HEK293T (cell line): Measurements from ENCODE around the gene CTU1.

Experiments used
- CTCF ChIA-PET: fragments of 350-600 bp; formaldehyde crosslinking; extraction: SDS; loops from one replicate; lab custom pipeline; 2021; ENCODE audit warnings: antibody characterized with exemption, inconsistent platforms; lab: Yijun Ruan, JAX
- POLR2A ChIA-PET: fragments of 350-600 bp; formaldehyde crosslinking; extraction: SDS; loops from one replicate; lab custom pipeline; 2020; ENCODE audit warnings: antibody characterized with exemption, inconsistent platforms; lab: Yijun Ruan, JAX
- DNase-seq: peaks from one replicate; pipeline ENCODE4 v3.0.0; 2012; ENCODE audit warnings: mixed read lengths; ENCODE audit errors: extremely low spot score
- ARNT ChIP-seq: fragments of 450-650 bp; IDR thresholded peaks from 2 replicates; pipeline ENCODE4 v1.6.1; 2017; ENCODE audit warnings: mild to moderate bottlenecking
- BHLHE40 ChIP-seq: fragments of 450-650 bp; IDR thresholded peaks from 2 replicates; pipeline ENCODE4 v1.6.1; 2016; ENCODE audit warnings: mild to moderate bottlenecking, moderate library complexity, borderline replicate concordance
- CTBP1 ChIP-seq: fragments of 450-650 bp; IDR thresholded peaks from 2 replicates; pipeline ENCODE4 v1.6.1; 2016; ENCODE audit warnings: borderline replicate concordance
- ELF4 ChIP-seq: fragments of 450-650 bp; IDR thresholded peaks from 2 replicates; pipeline ENCODE4 v1.6.1; 2017; ENCODE audit warnings: antibody characterized with exemption
- FOXA1 ChIP-seq: fragments of 450-650 bp; IDR thresholded peaks from 2 replicates; pipeline ENCODE4 v1.6.1; 2016; ENCODE audit warnings: mild to moderate bottlenecking
- FOXK2 ChIP-seq: fragments of 450-650 bp; IDR thresholded peaks from 2 replicates; pipeline ENCODE4 v1.6.1; 2016; ENCODE audit warnings: mild to moderate bottlenecking
- FOXM1 ChIP-seq: fragments of 450-650 bp; IDR thresholded peaks from 2 replicates; pipeline ENCODE4 v1.6.1; 2017; ENCODE audit warnings: mild to moderate bottlenecking, borderline replicate concordance
- HDGF ChIP-seq: fragments of 450-650 bp; IDR thresholded peaks from 2 replicates; pipeline ENCODE4 v1.6.1; 2017; ENCODE audit warnings: antibody characterized with exemption, borderline replicate concordance
- L3MBTL2 ChIP-seq: fragments of 450-650 bp; conservative IDR thresholded peaks from 2 replicates; pipeline ENCODE4 v1.6.1; 2016; ENCODE audit warnings: mild to moderate bottlenecking
- LEF1 ChIP-seq: fragments of 450-650 bp; IDR thresholded peaks from 2 replicates; pipeline ENCODE4 v1.6.1; 2017; ENCODE audit warnings: mild to moderate bottlenecking, borderline replicate concordance
- NFRKB ChIP-seq: fragments of 450-650 bp; IDR thresholded peaks from 2 replicates; pipeline ENCODE4 v1.6.1; 2016; ENCODE audit warnings: mild to moderate bottlenecking, moderate library complexity
- SP1 ChIP-seq: fragments of 450-650 bp; IDR thresholded peaks from 2 replicates; pipeline ENCODE4 v1.6.1; 2017
- SUZ12 ChIP-seq: fragments of 450-650 bp; IDR thresholded peaks from 2 replicates; pipeline ENCODE4 v1.6.1; 2016; ENCODE audit warnings: mild to moderate bottlenecking
- TARDBP ChIP-seq: fragments of 450-650 bp; IDR thresholded peaks from 2 replicates; pipeline ENCODE4 v1.6.1; 2016
- ZNF384 ChIP-seq: fragments of 450-650 bp; IDR thresholded peaks from 2 replicates; pipeline ENCODE4 v1.6.1; 2016
- TF ChIP-seq, protein P1 (sequence below): fragments of 450-650 bp; IDR thresholded peaks from 2 replicates; pipeline ENCODE4 v1.6.1; 2016

The CTU1 gene

DNA sequence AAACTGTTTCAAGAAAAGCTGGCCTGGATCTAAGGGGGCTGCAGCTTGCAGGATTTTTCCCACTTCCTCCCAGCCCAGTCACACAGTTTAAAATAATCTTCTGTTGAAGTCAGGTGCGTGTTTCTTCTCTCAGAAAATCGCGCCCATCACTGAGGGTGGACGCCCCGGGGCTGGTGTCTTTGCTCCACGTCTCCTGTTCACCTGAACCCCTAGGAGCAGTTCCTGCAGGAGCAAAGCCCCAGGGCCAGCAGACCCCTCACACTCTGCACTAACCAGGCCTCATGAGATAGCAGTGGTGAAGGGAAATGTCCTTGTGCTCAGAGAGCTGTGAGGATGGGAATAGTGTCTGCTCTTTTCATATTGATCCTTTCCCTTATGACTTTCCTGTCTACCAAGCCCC lies 33.0 kb upstream of the CTU1 start:
- POLR2A ChIA-PET: no interaction called here
- TF ChIP-seq SUZ12 (no peak), LEF1 (no peak), FOXA1 (no peak), ZNF384 (no peak)
- DNase-seq: no peak
- CTCF ChIA-PET: no interaction called here

DNA sequence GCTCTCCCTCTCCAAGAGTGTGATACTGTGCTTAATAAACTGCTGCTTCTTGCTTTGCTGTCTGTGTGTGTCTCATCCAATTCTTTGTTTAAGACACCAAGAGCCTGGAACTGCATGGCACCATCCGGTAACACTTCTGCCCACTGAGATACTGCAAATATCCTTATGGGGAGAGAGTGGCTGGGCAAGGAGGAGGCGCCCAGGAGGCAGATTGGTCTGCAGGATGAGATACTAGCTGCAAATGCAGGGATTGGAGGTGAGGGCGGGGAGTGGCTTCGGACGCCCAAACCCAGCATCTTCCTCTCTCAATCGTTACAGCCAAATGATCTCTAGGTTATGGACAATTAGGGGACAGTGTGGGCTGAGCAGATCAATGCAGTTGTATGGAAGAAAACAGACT lies 32.2 kb upstream of the CTU1 start:
- CTCF ChIA-PET: interaction anchor here (0.6 kb wide), 1 partner anchor 34 kb away, joined by 4 read pairs; no protein-coding TSS in a partner anchor
- POLR2A ChIA-PET: no interaction called here
- no peak for DNase-seq
- no peak for TF ChIP-seq ARNT
- TF ChIP-seq SP1: no peak
- no peak for TF ChIP-seq FOXM1
- TF ChIP-seq LEF1: no peak
- TF ChIP-seq FOXK2: no peak
- TF ChIP-seq SUZ12: no peak
- no peak for TF ChIP-seq BHLHE40
- TF ChIP-seq, protein P1, sequence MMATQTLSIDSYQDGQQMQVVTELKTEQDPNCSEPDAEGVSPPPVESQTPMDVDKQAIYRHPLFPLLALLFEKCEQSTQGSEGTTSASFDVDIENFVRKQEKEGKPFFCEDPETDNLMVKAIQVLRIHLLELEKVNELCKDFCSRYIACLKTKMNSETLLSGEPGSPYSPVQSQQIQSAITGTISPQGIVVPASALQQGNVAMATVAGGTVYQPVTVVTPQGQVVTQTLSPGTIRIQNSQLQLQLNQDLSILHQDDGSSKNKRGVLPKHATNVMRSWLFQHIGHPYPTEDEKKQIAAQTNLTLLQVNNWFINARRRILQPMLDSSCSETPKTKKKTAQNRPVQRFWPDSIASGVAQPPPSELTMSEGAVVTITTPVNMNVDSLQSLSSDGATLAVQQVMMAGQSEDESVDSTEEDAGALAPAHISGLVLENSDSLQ: no peak
- no peak for TF ChIP-seq L3MBTL2
- no peak for TF ChIP-seq ZNF384
- TF ChIP-seq CTBP1: no peak
- no peak for TF ChIP-seq NFRKB
- TF ChIP-seq ELF4: no peak
- TF ChIP-seq TARDBP: no peak
- TF ChIP-seq HDGF: no peak
- no peak for TF ChIP-seq FOXA1

DNA sequence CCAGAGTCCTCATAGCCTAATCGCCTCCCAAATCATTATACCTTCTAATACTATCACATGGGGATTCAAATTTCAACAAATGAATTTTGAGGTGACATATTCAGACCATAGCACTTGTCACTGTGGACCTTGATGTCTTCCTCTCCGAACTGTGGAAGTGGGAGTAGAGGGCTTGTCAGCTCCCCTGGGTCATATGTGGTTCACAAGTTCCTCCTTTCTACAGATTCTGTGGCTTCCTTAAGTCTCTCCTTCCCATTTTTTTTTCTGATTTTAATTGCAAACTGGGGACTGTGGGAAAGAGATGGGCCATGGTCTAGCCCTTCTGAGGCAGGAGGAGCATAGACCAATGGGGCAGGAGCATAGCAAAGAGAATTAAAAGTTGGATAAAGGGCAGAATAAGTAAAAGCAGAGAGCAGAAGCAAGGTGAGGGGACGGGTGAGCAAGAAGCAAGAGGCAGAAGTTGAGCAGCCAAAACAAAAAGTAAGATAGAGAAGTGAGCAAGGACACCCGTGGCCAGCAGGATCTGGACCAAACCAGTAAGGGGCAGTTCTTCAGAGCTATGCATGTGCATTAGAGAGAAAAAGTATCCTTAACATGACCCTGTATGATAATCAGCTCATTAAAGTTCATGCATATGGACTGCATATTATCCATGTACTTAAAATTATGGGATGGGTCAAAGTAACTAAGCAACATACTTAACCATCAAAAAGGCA lies 31.2 kb upstream of the CTU1 start:
- ChIA-PET POLR2A (no interaction called here), CTCF (no interaction called here)
- no peak for DNase-seq
- TF ChIP-seq CTBP1: no peak
- TF ChIP-seq TARDBP: no peak
- no peak for TF ChIP-seq L3MBTL2
- no peak for TF ChIP-seq SP1
- TF ChIP-seq SUZ12: no peak
- TF ChIP-seq ZNF384: no peak
- TF ChIP-seq HDGF: no peak
- no peak for TF ChIP-seq BHLHE40
- no peak for TF ChIP-seq ELF4
- TF ChIP-seq NFRKB: no peak
- no peak for TF ChIP-seq FOXA1
- TF ChIP-seq ARNT: no peak
- TF ChIP-seq FOXK2: no peak
- no peak for TF ChIP-seq FOXM1

DNA sequence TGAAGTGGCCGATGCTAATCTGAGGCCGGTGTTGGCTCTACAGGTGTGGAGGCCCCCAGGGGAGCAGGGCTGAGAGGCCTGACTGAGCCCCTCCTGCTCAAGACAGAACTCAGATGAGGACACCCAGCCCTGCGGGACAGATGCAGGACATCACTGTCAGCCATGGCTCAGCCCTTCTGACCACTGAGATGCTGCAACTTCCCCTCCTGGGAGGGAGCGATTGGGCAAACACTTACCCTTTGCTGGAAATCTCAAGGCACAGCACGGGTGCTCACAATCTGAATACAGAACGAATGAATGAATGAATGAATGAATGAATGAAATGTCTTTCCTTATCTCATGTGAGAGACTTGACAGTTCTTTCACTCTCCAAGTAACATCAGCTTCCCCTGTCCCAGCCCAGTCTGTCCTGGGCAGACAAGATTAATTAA lies 30.4 kb upstream of the CTU1 start:
- CTCF ChIA-PET: no interaction called here
- POLR2A ChIA-PET: no interaction called here
- TF ChIP-seq FOXM1 (no peak), ZNF384 (no peak), LEF1 (no peak), TARDBP (no peak), CTBP1 (no peak), SUZ12 (no peak), BHLHE40 (no peak), ELF4 (no peak), SP1 (no peak), ARNT (no peak), FOXA1 (no peak), NFRKB (no peak), HDGF (no peak), L3MBTL2 (no peak)
- TF ChIP-seq, protein P1: no peak
- no peak for DNase-seq

DNA sequence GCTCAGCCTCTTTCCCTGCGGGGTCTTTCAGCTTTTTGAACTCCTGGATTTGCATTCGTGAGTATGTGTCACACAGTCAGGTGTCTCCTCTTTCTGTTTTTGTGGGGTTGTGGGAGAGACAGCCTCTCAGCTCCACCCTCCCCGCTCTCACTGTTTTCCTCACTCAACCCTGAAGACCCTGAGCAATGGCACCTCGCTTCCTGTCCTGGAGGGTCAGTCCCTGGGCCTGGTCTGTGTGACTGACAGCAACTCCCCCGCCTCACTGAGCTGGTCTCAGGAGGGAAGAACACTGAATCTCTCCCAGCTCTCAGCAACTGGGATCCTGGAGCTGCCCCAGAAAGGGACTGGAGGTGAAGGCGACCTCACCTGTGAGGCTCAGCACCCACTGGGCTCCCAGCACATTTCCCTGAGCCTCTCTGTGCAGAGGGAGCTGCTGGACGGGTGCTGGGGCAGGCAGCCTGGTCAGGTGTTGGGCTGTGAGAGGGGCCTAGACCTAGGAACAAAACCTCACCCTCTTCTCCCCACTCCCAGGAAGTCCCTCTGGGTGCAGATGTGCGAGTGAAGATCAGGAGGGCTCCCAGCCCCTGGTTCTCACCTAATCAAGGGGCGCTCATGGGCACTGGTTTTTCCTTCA lies 29.7 kb upstream of the CTU1 start:
- POLR2A ChIA-PET: no interaction called here
- CTCF ChIA-PET: no interaction called here
- no peak for DNase-seq
- TF ChIP-seq, protein P1: no peak
- TF ChIP-seq NFRKB (no peak), ZNF384 (no peak), FOXA1 (no peak), SP1 (no peak), ELF4 (no peak)
